Uterus (tissue), 2 donors: ENCODE data around the gene KSR2.

Experiments
- POLR2A ChIP-seq, 2 donors: fragments of 450-650 bp; IDR thresholded peaks; one replicate each; pipeline ENCODE4 v1.6.1; 2016; ENCODE audit warnings: antibody characterized with exemption in 2 of 2, mild to moderate bottlenecking in 1 of 2, moderate library complexity in 1 of 2
- TF ChIP-seq, protein P1 (sequence below), 4 experiments: fragments of 200-600 bp in 2 of 4; fragments of 450-650 bp in 2 of 4; sonication (generic) in 2 of 4; IDR thresholded peaks; one replicate each; pipeline ENCODE4 v1.5.1; 2016 to 2019; ENCODE audit warnings: antibody characterized with exemption in 4 of 4, mild to moderate bottlenecking in 2 of 4, moderate library complexity in 1 of 4

DNA sequence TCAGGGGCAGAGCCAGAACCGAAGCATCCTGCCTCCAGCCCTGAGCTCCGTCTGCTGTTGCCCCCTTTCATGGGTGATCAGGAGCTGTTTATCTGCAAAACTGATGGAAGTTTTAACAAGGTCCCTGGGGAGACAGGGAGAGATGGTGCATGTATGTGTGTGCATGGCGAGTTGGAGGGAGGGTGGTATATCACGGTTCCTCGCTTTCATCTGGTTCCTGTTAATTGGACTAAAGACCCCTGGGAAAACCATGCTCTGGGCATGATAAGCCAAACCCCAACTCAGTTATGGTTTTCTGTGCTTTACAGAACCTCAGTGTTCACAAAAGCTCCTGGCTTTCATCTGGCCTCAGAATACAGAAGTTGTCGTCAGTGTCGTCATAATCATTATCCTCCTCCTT is 133.6 kb downstream of the KSR2 start:
- TF ChIP-seq, protein P1, sequence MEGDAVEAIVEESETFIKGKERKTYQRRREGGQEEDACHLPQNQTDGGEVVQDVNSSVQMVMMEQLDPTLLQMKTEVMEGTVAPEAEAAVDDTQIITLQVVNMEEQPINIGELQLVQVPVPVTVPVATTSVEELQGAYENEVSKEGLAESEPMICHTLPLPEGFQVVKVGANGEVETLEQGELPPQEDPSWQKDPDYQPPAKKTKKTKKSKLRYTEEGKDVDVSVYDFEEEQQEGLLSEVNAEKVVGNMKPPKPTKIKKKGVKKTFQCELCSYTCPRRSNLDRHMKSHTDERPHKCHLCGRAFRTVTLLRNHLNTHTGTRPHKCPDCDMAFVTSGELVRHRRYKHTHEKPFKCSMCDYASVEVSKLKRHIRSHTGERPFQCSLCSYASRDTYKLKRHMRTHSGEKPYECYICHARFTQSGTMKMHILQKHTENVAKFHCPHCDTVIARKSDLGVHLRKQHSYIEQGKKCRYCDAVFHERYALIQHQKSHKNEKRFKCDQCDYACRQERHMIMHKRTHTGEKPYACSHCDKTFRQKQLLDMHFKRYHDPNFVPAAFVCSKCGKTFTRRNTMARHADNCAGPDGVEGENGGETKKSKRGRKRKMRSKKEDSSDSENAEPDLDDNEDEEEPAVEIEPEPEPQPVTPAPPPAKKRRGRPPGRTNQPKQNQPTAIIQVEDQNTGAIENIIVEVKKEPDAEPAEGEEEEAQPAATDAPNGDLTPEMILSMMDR (IDR thresholded peaks at IDR 0.05), result no peak
- TF ChIP-seq POLR2A (IDR thresholded peaks at IDR 0.05), result no peak
